BLaER1 treated with 17β-estradiol and CSF1 and Interleukin-3, amounts not matched to agents 10 nM and 100 nM (cell line): ENCODE data around the gene ITGAD.

ENCODE experiments used
- H3K27ac ChIP-seq, 11 experiments: shearing (Covaris generic); formaldehyde crosslinking; 2 replicates each; pipeline ENCODE4 v1.8.1; 2022
- H3K27me3 ChIP-seq, 11 experiments: shearing (Covaris generic); formaldehyde crosslinking; 2 replicates each; pipeline ENCODE4 v1.8.1; 2022
- H3K36me3 ChIP-seq, 11 experiments: shearing (Covaris generic); formaldehyde crosslinking; 2 replicates each; pipeline ENCODE4 v1.8.1; 2022
- H3K4me1 ChIP-seq, 10 experiments: shearing (Covaris generic); formaldehyde crosslinking; 2 replicates each; pipeline ENCODE4 v1.8.1; 2022
- H3K4me2 ChIP-seq, 11 experiments: shearing (Covaris generic); formaldehyde crosslinking; 2 replicates each; pipeline ENCODE4 v1.8.1; 2022
- H3K4me3 ChIP-seq, 10 experiments: shearing (Covaris generic); formaldehyde crosslinking; 2 replicates each; pipeline ENCODE4 v1.8.1; 2022
- H3K9ac ChIP-seq, 11 experiments: shearing (Covaris generic); formaldehyde crosslinking; 2 replicates each; pipeline ENCODE4 v1.8.1; 2022
- H3K9me3 ChIP-seq, 11 experiments: shearing (Covaris generic); formaldehyde crosslinking; replicated peaks in 1 of 11; 2 replicates each; pipeline ENCODE4 v1.8.1; 2022
- H4K20me1 ChIP-seq, 11 experiments: shearing (Covaris generic); formaldehyde crosslinking; 2 replicates each; pipeline ENCODE4 v1.8.1; 2022
- Cebpa-rat ChIP-seq, 11 experiments: shearing (Covaris generic); IDR thresholded peaks; 2 replicates each; pipeline ENCODE4 v1.8.1; 2022

The ITGAD gene

DNA sequence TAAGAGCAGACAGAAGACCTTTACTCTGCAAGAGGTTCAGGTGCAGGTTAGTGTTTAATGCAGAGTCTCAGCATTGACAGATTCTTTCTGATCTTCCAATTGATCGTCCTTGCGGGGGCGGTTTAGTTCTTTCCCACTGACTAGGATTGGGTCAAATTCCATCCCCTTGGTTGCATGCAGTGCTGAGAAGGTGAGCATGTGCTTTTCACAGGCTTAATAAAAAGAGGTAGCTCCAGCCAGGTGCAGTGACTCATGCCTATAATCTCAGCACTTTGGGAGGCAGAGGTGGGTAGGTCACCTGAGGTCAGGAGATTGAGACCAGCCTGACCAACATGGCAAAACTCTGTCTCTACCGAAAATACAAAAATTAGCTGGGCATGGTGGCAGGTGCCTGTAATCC is 7.5 kb upstream of the ITGAD start:
- 0 out of 22 replicates have a peak overlapping the region, but pooled peaks of 1 of the 11 experiments have one; percentile 7 for H3K4me2 ChIP-seq
- H3K4me3 ChIP-seq, result no peak overlapping the region
- H3K9me3 ChIP-seq, result no peaks in the 10 kb centered on the region
- peaks cover 0 to 27% (median 10%) of the 10 kb centered on the region in 10 experiments; a peak in 14 of 20 replicates for H3K4me1 ChIP-seq
- H3K9ac ChIP-seq, result no peak overlapping the region
- H4K20me1 ChIP-seq, result peaks cover 0 to 16% (median 0%) of the 10 kb centered on the region in 11 experiments; a peak in 2 of 22 replicates
- no peaks in the 10 kb centered on the region for H3K27me3 ChIP-seq
- no peak overlapping the region for H3K27ac ChIP-seq
- no peak for TF ChIP-seq Cebpa-rat (IDR thresholded peaks at IDR 0.05)
- H3K36me3 ChIP-seq, result peaks cover 0 to 28% (median 0%) of the 10 kb centered on the region in 11 experiments; a peak in 6 of 22 replicates

DNA sequence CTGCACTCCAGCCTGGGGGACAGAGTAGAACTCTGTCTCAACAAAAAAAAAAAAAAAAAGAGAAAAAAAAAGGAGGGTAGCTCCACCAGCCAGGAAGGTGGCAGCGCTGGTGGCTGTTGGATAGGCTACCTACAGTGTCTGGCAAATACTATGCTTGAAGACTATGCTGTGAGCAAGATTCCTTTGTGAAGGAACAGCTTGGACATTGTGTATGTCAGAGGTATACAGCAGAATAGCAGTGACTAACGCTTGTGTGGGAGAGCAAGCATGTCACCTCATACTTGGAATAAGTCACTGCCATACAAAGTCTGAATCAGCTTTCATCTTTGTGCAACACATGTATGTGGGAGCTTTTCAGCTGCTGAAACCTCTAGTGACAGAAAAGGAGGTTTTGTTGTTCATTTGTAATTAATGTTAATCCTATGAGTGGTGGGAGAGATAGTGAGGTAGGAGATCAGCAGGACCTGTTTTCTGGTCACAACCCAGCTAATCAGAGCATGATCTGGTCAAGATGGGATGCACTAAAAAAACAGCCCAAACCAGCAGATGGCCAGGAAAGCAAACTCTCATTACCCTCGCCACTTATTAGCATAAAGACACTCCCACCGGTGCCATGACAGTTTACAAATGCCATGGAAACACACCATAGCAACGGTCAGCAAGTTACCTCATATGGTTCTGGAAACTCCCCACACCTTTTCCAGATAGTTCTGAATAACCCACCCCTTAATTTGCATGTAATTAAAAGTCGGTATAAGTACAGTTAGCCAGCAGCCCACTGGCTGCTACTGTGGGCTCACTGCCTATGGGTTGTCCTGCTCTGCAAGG is 6.8 kb upstream of the ITGAD start:
- Histone ChIP-seq H4K20me1 (peaks cover 0 to 16% (median 0%) of the 10 kb centered on the region in 11 experiments; a peak in 2 of 22 replicates), H3K27ac (no peak overlapping the region), H3K4me3 (no peak overlapping the region), H3K36me3 (peaks cover 0 to 21% (median 0%) of the 10 kb centered on the region in 11 experiments; a peak in 6 of 22 replicates), H3K9me3 (no peaks in the 10 kb centered on the region), H3K4me2 (no peak overlapping the region), H3K27me3 (no peaks in the 10 kb centered on the region), H3K9ac (no peak overlapping the region), H3K4me1 (peaks cover 0 to 34% (median 12%) of the 10 kb centered on the region in 10 experiments; a peak in 14 of 20 replicates)
- TF ChIP-seq Cebpa-rat (IDR thresholded peaks at IDR 0.05), result no peak

DNA sequence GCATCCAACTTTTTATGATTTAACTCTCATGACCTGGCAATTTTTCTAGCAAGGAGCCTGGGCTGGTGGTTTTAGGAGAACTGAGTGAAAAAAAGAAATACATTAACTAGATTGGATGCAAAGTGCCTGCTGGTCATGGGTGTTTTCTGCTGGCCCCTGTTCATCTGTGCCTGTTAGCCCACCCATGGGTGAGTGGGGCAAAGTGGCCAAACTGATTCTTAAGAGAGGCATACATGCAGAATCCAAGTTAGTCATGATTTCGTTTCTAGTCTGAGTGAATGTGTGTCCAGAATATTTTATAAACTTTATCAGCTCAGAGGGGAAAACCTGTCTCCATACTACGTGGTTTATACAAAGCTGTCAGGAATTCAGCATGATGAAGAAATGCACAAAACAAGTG is 4.6 kb upstream of the ITGAD start:
- H3K4me3 ChIP-seq, result no peak overlapping the region
- peaks cover 0 to 2% (median 0%) of the 10 kb centered on the region in 11 experiments; a peak in 3 of 22 replicates for H3K36me3 ChIP-seq
- no peaks in the 10 kb centered on the region for H3K9me3 ChIP-seq
- TF ChIP-seq Cebpa-rat (IDR thresholded peaks at IDR 0.05), result no peak
- no peak overlapping the region for H3K4me2 ChIP-seq
- H4K20me1 ChIP-seq, result no peaks in the 10 kb centered on the region
- H3K27me3 ChIP-seq, result no peaks in the 10 kb centered on the region
- peaks cover 11 to 36% (median 14%) of the 10 kb centered on the region in 10 experiments for H3K4me1 ChIP-seq
- H3K27ac ChIP-seq, result no peak overlapping the region
- no peak overlapping the region for H3K9ac ChIP-seq

DNA sequence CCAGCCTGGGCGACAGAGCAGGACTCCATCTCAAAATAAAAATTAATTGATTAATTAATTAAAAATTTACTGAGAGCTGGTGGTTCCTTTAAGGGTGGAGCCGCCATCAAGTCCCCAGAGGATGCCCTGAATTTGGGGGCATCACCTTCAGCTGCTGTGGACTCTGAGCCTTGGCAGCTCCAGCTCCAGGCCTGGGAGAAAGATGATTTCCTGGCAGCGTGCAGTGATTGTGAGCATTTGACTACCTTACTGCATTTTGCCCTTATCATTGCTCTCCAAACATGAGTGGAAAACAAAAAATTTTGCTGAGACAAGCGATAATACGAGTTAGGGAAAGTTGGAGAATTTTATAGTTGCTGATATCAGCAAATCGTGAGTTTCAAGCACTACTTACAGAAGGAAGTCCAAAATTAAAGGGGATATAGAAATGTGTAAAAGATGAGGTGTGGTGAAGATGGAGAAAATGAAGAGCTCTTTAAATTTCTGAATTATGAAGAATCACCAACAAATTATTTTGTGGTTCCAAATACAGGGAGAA is 2.6 kb upstream of the ITGAD start:
- no peak for TF ChIP-seq Cebpa-rat (IDR thresholded peaks at IDR 0.05)
- Histone ChIP-seq H3K27me3 (no peaks in the 10 kb centered on the region), H3K4me1 (peaks cover 19 to 55% (median 28%) of the 10 kb centered on the region in 10 experiments)

DNA sequence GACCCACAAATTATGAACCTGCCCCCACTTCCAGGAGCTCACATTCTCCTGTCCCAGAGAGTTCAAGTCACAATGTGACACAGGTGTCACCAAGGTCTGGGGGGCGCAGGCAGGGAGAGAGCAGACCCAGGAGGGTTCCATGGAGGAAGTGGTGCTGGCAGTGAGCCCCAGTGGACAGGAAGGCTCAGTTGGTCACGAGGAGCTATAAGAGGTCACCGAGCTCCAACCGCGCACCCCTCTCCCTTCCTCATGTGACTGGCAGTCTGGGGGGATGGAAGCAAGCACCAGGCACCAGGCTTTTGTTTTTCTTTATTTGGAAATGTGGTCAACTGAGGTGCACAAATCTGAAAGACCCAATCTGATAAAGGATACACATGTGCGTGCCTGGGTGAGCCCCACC is 2.5 kb downstream of the ITGAD start:
- peak overlapping the region in 4 of 11 experiments; percentile 10 to 41 (median 35); a peak in 4 of 22 replicates for H3K27ac ChIP-seq
- H3K4me1 ChIP-seq, result peaks cover 57 to 87% (median 70%) of the 10 kb centered on the region in 10 experiments
- no peak for TF ChIP-seq Cebpa-rat (IDR thresholded peaks at IDR 0.05)
- no peaks in the 10 kb centered on the region for H4K20me1 ChIP-seq
- H3K4me3 ChIP-seq, result no peak overlapping the region
- H3K36me3 ChIP-seq, result peaks cover 0 to 6% (median 0%) of the 10 kb centered on the region in 11 experiments; a peak in 1 of 22 replicates
- H3K9me3 ChIP-seq, result peaks cover 10 to 26% (median 17%) of the 10 kb centered on the region in 11 experiments
- H3K9ac ChIP-seq, result peak overlapping the region in 2 of 11 experiments; percentile 2 to 29; a peak in 2 of 22 replicates
- no peaks in the 10 kb centered on the region for H3K27me3 ChIP-seq
- peak overlapping the region; percentile 60 to 77 (median 71) for H3K4me2 ChIP-seq

More for the DNA sequence above, 2.6 kb upstream of the ITGAD start:
- Histone ChIP-seq H3K4me2 (peak overlapping the region in 3 of 11 experiments; percentile 53 to 80 (median 68); a peak in 6 of 22 replicates), H3K36me3 (no peaks in the 10 kb centered on the region), H3K9ac (no peak overlapping the region), H3K4me3 (no peak overlapping the region), H3K27ac (no peak overlapping the region; a peak in 1 of 22 replicates), H3K9me3 (no peaks in the 10 kb centered on the region), H4K20me1 (no peaks in the 10 kb centered on the region)

DNA sequence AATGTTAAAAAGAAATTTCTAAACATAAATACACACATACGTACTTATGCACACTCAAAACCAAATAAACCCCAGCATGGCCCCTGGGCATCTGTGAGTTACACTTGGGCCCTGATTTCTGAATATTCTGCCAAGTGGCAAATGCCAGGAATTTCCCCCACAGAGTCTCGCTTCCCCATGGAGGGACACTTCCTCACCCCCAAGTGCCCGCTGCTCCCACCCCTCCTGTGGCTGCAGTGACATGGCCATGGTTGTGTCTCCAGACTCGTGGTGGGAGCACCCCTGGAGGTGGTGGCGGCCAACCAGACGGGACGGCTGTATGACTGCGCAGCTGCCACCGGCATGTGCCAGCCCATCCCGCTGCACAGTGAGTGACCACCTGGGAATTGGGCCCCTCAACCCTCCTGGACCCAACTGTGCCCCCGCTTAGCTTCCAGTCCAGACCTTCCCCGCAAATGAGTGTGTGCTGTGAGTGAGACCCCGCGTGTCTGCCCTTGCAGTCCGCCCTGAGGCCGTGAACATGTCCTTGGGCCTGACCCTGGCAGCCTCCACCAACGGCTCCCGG is 4.0 kb downstream of the ITGAD start:
- no peaks in the 10 kb centered on the region for H3K27me3 ChIP-seq
- no peak overlapping the region for H3K4me3 ChIP-seq

DNA sequence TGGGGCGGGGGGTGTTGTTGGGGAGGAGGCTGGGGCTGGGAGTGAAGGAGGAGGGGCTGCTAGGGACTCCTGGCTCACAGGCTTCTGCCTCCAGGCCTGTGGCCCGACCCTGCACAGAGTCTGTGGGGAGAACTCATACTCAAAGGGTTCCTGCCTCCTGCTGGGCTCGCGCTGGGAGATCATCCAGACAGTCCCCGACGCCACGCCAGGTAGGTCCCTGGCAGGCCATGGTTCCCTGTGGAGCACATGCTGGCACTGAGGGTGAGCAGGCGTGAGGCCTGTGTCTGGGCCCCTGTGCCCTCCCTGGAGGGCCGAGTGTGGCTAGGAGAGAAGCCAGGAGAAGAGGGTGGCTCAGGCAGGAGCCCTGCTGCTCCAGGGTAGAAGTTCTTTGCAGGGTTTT is 4.6 kb downstream of the ITGAD start:
- peak overlapping the region in 1 of 11 experiments; percentile 24; a peak in 3 of 22 replicates for H3K27ac ChIP-seq
- no peaks in the 10 kb centered on the region for H4K20me1 ChIP-seq
- H3K4me2 ChIP-seq, result peak overlapping the region in 4 of 11 experiments; percentile 7 to 89 (median 52); a peak in 5 of 22 replicates
- peaks cover 66 to 94% (median 80%) of the 10 kb centered on the region in 10 experiments for H3K4me1 ChIP-seq
- no peaks in the 10 kb centered on the region for H3K27me3 ChIP-seq
- H3K9me3 ChIP-seq, result peaks cover 10 to 26% (median 17%) of the 10 kb centered on the region in 11 experiments
- TF ChIP-seq Cebpa-rat (IDR thresholded peaks at IDR 0.05), result no peak
- H3K4me3 ChIP-seq, result no peak overlapping the region
- H3K9ac ChIP-seq, result no peak overlapping the region
- peaks cover 0 to 6% (median 0%) of the 10 kb centered on the region in 11 experiments; a peak in 1 of 22 replicates for H3K36me3 ChIP-seq

More for the DNA sequence above, 4.0 kb downstream of the ITGAD start:
- H3K4me2 ChIP-seq, result peak overlapping the region in 5 of 11 experiments; percentile 32 to 77 (median 71); a peak in 9 of 22 replicates
- peaks cover 0 to 6% (median 0%) of the 10 kb centered on the region in 11 experiments; a peak in 1 of 22 replicates for H3K36me3 ChIP-seq
- no peak overlapping the region for H3K9ac ChIP-seq
- H3K27ac ChIP-seq, result no peak overlapping the region
- H4K20me1 ChIP-seq, result no peaks in the 10 kb centered on the region
- peaks cover 10 to 26% (median 17%) of the 10 kb centered on the region in 11 experiments for H3K9me3 ChIP-seq
- TF ChIP-seq Cebpa-rat (IDR thresholded peaks at IDR 0.05), result no peak
- peaks cover 67 to 91% (median 81%) of the 10 kb centered on the region in 10 experiments for H3K4me1 ChIP-seq

DNA sequence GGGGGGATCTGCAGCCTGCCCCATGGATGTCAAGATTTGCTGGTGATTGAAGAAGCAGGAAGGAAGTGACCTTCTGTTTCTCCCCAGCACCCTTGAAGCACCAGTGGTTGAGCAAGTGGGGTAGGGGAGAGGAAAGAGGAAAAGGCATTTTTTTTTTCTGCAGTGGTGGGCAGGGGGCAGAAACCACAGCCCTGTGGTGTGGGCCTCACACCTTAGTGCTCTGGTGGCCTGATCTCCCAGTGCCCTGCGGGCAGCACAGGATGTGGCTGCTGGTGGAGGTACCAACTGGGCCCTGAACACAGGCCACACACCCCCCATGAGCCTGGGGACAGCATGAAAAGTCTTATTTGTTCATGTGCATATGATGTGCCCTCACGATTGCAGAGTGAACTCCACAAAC is 7.1 kb downstream of the ITGAD start:
- Histone ChIP-seq H3K36me3 (peaks cover 0 to 6% (median 0%) of the 10 kb centered on the region in 11 experiments; a peak in 1 of 22 replicates), H3K9ac (peak overlapping the region in 4 of 11 experiments; percentile 14 to 52 (median 17); a peak in 5 of 22 replicates), H3K27me3 (no peaks in the 10 kb centered on the region), H3K4me3 (peak overlapping the region in 5 of 10 experiments; percentile 4 to 33 (median 13); a peak in 7 of 20 replicates), H3K4me1 (peaks cover 66 to 89% (median 80%) of the 10 kb centered on the region in 10 experiments), H4K20me1 (no peaks in the 10 kb centered on the region), H3K27ac (peak overlapping the region in 10 of 11 experiments; percentile 8 to 78 (median 60); a peak in 17 of 22 replicates), H3K4me2 (peak overlapping the region; percentile 58 to 89 (median 78)), H3K9me3 (peaks cover 10 to 26% (median 17%) of the 10 kb centered on the region in 11 experiments)
- TF ChIP-seq Cebpa-rat (IDR thresholded peaks at IDR 0.05), result peak in 4 of 11 experiments; percentile 20 to 63 (median 28); a peak in 3 of 22 replicates
